Skeletal muscle cell (primary cell): Measurements from ENCODE around the gene ZNF888.
"Not testable (repeated sequence)": the region's sequence is repeated elsewhere in the genome, so short reads cannot be mapped to it uniquely, and the experiment has no call there.

ENCODE experiments used
- DNase-seq: peaks from one replicate; pipeline ENCODE4 v3.0.0-alpha.2; 2010; ENCODE audit warnings: low read depth
- H3K4me3 ChIP-seq: 2 replicates; pipeline ENCODE4 v1.5.1; 2011; ENCODE audit warnings: low read depth, mild to moderate bottlenecking, control low read depth, low read length, moderate library complexity

Gene ZNF888

DNA sequence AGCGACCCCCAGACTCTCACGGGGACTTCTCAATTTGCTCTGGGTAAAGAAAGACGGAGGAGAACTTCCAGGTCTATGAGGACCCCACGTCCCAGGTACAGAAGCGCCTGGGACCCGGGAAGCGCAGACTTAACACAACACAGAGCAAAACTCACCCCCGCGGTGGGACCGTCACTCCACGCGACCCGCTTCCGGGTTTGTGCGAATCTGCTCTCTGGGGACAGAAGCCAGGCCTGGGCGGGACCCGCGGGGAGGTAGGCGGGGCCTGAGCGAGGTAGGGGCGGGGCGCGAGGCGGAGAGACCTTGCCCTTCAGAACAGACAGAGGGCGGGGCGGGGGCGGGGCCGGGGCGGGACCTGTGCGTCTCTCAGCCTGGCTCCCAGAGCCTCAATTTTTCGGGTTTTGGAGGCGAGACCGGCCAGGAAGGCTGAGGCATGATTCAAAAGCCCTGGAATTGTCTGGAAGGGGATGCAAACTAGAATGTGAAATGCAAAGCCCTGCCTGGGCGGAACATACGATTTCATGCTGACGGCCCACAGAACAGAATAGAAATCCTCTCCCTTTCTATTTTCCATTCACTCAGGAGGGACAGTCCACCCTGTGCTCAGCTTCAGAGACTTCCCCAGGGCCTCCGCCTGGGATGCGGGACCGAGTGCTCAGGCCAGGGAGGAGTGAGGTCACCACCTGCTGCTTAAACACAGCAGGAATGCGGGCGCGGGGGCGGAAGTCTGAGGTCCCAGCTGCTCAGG, 19.3 kb upstream of the ZNF888 start:
- DNase-seq, result no peak
- peak overlapping the region; percentile 85 for H3K4me3 ChIP-seq

DNA sequence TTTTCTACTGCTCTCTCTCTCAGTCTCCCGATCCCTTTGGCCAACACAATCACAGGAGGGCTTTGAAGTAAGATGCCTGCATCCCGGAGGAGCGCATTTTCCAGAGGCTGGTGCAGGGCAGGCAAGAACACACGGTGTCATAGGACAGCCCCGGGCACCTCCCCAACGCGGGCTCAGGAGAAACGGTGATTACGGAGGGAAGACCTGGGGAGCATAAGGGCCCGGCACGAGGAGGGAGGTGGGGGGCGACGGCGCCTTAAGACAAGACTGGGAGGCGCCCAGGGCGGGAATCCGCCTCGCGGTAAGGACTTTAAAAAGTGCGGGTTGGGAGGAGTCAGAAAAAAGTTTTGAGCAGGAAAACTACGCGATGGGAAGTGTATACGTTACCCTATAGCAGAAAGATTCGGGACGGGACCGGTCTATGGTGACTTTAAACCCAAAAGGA, 18.7 kb upstream of the ZNF888 start:
- DNase-seq, result no peak

DNA sequence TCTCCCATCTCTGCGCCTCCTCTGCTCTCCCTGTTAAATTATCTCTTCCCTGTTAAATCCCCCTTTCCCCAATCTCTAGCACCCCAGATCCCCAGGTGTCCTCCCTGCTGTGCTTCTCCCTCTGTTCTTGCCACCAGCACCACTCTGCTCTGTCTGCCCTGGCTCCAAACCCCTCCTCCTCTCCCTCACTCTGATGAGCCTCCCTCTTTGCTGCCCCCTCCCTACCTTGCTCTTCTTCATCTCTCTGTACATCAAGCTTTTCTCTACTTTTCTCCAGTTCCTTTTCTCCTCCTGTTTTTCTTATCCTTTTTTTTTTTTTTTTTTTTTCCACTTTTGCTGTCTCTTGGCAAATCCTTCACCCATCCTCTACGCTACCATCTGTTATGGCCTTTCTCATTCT, 18.3 kb upstream of the ZNF888 start:
- peak overlapping the region; percentile 85 for H3K4me3 ChIP-seq
- DNase-seq, result not testable (repeated sequence)

More for the DNA sequence above, 18.7 kb upstream of the ZNF888 start:
- H3K4me3 ChIP-seq, result peak overlapping the region; percentile 85

DNA sequence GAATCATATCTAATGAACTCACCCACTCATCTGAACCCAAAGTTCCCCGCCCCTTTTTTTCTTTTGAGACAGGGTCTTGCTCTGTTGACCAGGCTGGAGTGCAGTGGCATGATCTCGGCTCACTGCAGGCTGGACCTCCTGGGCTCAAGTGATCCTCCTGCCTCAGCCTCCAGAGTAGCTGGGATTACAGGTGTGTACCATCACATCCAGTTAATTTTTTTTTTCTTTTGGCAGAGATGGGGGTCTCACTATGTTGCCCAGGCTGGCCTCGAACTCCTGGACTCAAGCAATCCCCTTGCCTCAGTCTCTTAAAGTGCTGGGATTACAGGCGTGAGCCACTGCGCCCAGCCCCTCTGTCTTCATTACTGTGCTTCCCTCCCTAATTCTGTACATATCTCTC, 17.7 kb upstream of the ZNF888 start:
- DNase-seq, H3K4me3 ChIP-seq: not testable (repeated sequence)

DNA sequence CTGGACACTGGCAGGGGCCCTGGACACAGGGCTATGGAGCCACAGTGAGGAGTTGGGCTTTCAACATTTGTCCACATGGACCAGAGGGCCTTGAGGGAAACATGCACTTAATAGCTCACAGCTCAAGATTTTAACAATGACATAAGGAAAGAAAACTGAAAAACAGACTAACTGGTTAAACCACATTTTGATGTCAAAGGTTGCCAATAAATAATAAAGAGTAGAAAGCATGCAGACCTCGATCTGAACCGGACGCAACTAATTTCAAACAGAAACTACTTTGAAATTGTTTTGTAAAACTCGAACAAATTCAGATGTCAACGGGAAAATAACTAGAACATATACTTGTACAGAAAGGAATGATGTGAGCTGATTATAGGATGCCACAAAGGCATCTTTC, 15.5 kb upstream of the ZNF888 start:
- H3K4me3 ChIP-seq, result no peak overlapping the region

DNA sequence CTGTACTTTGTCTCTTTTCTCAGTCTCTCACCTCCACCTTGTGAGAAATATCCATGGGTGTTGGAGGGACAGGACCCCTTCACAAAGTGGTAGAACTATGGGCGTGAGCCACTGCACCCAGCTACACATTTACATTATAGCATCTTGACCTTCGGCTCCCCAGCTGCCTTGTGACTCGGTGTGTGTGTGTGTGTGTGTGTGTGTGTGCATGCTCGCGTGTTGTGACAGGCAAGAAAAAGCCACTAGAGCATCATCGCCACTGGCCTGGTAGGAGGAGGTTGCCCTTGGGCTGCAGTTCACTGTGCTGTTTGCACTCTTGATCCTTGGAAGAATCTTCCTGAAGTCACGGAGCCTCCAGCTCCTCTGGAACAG, 13.7 kb upstream of the ZNF888 start:
- DNase-seq, result no peak

More for the DNA sequence above, 15.5 kb upstream of the ZNF888 start:
- DNase-seq, result no peak

DNA sequence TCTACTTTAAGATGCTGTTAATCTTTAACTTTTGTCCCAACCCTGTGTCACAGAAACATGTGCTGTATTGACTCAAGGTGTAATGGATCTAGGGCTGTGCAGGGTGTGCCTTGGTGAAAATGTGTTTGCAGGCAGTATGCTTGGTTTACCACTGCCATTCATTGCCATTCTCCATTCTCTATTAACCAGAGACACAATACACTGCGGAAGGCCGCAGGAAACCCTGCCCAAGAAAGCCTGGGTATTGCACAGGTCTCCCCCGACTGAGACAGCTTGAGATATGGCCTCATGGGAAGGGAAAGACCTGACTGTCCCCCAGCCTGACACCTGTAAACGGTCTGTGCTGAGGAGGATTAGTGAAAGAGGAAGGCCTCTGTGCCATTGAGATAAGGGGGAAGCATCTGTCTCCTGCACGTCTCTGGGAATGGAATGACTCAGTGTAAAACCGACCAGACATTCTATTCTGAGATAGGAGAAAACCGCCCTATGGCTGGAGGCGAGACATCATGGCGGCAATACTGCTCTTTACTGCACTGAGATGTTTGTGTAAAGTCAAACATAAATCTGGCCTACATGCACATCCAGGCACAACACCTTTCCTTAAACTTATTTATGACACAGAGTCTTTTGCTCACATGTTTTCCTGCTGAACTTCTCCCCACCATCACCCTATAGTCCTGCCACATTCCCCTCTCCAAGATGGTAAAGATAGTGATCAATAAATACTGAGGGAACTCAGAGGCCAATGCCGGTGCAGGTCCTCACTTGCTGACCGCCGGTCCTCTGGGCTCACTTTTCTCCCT, 13.1 kb upstream of the ZNF888 start:
- H3K4me3 ChIP-seq, result no peak overlapping the region
- DNase-seq, result no peak

More for the DNA sequence above, 13.7 kb upstream of the ZNF888 start:
- no peak overlapping the region for H3K4me3 ChIP-seq

DNA sequence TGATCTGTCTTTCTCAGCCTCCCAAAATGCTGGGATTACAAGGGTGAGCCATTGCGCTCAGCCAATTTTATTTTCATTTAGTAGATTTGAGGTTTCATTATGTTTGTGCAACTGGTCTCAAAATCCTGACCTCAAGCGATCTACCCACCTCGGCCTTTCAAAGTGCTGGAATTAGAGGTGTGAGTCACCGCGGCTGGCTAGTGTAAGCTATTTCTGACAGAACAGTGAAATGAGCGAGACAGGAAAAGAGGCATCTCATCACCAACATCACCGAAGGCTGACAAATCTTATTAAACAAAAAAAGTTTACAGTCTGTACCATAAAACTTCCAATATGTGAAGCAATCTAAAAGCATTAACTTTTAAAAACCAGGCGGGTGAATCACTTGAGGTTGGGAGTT, 12.2 kb upstream of the ZNF888 start:
- no peak for DNase-seq
- H3K4me3 ChIP-seq, result no peak overlapping the region

DNA sequence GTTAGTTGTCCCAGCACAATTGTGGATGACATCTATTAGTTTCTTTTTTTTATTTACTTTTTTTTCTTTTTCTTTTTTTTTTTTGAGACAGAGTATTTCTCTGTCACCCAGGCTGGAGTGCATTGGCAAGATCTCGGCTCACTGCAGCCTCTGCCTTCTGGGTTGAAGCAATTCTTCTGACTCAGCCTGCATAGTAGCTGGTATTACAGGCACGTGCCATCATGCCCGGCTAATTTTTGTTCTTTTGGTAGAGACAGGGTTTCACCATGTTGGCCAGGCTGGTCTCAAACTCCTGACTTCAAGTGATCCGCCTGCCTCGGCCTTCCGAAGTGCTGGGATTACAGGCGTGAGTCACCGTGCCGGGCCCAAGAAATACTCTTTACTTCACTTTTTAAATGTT, 1.4 kb upstream of the ZNF888 start:
- not testable (repeated sequence) for DNase-seq, H3K4me3 ChIP-seq

DNA sequence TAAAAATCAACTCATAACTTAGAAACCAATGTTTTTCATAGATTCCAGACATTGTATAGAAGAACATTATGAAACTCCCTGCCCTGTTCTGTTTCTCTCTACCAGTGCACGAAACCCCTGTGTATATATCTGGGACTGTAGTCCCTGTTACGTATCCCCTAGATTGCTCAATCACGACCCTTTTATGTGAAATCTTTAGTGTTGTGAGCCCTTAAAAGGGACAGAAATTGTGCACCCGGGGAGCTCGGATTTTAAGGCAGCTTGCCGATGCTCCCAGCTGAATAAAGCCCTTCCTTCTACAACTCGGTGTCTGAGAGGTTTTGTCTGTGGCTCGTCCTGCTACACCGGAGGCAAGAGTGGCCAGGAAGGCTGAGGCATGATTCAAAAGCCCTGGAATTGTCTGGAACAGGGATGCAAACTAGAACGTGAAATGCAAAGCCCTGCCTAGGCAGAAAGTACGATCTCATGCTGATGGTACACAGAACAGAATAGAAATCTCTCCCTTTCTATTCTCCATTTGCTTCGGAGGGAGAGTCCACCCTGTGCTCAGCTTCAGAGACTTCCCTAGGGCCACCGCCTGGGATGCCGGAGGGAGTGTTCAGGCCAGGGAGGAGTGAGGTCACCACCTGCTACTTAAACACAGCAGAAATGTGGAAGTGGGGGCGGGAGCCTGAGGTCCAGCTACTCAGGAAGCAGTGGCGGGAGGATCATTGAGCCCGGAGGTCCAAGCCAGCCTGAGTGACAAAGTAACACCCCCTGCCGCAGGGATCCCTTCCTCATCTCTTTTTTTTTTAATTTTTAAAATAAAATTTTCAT, 758 bp upstream of the ZNF888 start:
- H3K4me3 ChIP-seq, result peak overlapping the region; percentile 77
- DNase-seq, result no peak

DNA sequence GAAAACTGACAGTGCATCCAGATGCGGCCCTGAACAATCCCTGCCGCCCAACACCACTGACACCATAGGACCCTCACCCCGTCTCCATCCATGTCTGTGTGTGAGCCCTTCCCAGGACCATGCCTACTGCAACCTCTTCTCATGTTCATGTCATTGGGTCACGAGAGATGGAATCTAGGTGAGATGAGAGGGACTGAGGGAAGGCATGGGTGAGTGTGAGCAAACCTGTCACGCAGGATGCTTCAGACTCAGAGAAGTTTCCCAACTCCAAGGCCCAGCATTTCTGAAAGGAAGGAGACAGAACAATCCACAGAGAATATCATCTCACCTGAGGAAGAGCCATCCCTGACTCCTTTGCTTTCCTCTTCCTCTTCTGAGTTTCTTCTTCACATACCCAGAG, 5.7 kb downstream of the ZNF888 start:
- no peak for DNase-seq

DNA sequence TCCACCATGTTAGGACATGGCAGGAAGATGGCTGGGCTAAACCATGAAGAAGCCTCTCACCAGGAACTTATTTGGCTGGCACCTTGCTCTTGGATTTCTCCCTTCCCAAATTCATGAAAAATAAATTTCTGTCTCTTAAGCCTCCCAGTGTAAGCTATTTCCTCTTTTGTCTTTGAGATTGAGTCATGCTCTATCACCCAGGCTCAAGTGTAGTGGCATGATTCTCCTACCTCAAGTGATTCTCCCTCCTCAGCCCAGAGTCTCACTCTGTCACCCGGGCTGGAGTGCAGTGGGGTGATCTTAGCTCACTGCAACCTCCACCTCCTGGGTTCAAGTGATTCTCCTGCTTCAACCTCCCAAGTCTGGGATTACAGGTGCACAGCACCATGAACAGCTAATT, 12.6 kb downstream of the ZNF888 start:
- H3K4me3 ChIP-seq, result no peak overlapping the region
- DNase-seq, result no peak

More for the DNA sequence above, 5.7 kb downstream of the ZNF888 start:
- no peak overlapping the region for H3K4me3 ChIP-seq

DNA sequence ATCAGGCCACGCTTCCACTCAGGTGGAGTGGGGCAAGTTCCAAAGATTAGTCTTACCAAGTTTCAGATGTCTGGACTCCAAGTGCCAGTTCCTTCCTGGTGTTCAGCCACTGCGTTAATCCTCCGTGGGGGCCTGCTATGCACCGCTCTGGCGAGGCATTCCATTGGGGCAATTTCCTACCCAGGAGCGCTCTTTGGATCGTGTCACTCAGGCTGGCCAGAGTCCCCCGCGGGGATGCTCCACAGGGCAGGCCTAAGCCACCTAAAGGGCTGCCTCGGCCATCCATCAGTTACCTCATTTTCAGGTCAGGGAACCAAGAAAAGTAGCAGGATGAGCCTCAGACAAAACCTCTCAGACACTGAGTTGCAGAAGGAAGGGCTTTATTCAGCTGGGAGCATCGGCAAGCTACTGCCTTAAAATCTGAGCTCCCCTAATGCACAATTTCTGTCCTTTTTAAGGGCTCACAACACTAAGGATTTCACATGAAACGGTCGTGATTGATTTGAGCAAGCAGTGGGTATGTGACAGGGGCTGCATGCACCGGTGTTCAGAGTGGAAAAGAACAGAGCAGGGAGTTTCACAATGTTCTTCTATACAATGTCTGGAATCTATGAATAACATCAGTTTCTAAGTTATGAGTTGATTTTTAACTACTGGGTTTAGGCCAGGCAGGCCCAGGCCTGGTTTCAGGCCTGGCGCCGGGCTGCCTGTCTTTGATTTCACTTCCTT, 19.0 kb downstream of the ZNF888 start:
- not testable (repeated sequence) for DNase-seq, H3K4me3 ChIP-seq

DNA sequence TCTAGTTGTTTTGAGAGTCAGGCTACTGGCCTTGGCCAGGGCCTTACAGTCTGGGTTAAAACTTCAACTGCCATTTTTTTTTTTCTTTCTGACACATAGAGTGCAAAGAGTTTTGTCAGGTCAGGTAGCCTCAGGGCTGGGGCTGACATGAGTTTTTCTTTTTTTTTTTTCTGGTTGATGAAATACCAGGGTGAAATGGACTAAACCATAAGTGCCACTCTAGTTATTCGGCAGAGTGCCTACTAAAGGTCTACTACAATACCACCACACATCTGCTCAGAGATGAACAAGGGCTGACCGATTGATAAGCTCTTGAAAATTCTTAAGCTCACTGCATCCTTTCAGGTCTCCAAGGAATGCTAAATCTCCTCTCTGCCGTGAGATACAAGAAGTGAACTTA, 21.4 kb downstream of the ZNF888 start:
- no peak overlapping the region for H3K4me3 ChIP-seq
- DNase-seq, result no peak

DNA sequence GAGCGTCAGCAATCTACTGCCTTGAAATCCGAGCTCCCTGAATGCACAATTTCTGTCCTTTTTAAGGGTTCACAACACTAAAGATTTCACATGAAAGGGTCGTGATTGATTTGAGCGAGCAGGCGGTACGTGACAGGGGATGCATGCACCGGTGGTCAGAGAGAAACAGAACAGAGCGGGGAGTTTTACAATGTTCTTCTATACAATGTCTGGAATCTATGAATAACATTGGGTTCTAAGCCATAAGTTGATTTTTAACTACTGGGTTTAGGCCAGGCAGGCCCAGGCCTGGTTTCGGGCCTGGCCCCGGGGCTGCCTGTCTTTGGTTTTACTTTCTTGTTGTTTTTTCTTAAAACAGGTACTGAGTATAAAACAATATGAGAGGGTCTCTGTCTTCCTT, 24.6 kb downstream of the ZNF888 start:
- not testable (repeated sequence) for H3K4me3 ChIP-seq, DNase-seq

DNA sequence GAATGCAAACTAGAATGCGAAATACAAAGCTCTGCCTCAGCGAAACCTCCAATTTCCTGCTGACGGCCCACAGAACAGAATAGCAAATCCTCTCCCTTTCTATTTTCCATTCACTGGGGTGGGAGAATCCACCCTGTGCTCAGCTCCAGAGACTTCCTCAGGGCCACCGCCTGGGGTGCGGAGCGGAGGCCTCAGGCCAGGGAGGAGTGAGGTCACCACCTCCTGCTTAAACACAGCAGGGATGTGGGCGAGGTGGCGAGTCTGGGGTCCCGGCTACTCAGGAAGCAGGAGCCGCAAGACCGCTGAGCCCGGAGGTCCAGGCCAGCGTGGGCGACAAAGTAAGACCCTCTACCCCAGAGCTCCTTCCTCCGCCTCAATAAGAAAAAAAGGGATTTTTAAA, 25.1 kb downstream of the ZNF888 start:
- peak overlapping the region; percentile 89 for H3K4me3 ChIP-seq
- DNase-seq, result no peak

DNA sequence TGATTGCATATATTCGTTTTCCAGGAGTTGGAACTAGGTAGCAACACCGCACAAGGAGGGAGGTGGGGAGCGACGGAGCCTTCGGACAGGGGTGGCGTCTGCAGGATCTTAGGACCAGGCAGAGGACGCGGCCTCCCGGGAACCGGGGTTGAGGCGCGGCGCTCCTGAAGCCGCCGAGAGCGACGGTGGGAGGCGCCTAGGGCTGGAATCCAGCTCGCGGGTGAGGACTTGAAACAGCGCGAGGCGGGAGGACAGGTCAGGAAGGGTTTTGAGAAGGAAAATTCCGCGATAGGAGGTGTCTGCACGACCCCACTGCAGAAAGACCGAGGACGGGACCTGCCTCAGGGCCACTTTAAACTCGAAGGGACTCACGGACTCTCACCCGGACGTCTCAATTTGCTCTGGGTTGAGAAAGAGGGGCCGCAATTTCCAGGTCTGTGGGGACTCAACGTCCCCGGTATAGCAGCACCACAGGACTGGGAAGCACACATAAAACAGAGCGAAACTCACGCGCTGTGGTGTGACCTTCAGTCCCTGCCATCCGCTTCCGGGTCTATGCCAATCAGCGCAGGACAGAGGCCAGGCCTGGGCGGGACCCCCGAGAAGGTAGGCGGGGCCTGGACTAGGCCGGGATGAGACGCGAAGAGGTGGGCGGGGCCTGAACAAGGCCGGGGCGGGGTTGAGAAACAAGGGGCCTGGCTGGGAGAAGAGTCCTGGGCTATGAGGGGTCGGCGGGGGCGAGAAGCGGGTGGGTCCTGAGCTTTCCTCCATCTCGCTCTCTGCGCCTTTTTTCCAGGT, 25.9 kb downstream of the ZNF888 start, which contains the start of gene ZNF320:
Gene ZNF320 (minus strand): TSS at position 498 of the 798 bp plus-strand sequence. CDS start 7,380 bp downstream, outside the sequence.
- DNase-seq, result peak; percentile 73
- peak within 1 kb of the TSS; percentile 89 for H3K4me3 ChIP-seq

DNA sequence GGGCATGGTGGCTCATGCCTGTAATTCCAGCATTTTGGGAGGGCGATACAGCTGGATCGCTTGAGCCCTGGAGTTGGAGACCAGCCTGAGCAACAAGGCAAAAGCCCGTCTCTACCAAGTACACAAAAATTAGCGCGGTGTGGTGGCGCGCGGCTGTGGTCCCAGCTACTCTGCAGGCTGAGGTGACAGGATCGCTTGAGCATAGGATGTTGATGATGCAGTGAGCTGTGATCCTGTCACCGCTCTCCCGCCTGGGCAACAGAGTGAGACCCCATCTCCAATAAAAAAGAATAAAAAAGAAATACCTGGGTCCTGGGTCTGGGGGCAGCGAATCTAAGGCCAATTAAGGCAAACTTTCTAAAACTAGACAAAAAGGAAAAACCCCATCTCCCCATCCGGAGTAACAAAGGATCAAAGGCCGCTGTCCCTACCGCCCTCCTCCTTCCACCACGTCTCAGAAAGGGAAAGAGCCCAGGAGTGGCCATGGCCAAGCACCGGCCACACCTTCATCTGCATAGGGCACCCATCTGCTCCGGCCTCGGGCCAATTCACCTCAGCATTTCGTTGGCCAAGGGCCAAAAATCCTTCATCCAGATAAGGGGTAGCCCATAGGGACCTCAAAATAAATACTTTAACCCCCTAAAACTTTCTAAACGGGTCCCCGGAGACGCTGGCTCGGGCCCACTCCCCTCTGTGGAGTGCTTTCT, 26.6 kb downstream of the ZNF888 start:
- no peak for DNase-seq
- peak overlapping the region; percentile 89 for H3K4me3 ChIP-seq
